GM21619 (cell line): ENCODE measurements around the gene TRIM56.
"Not testable (repeated sequence)": the region's sequence is repeated elsewhere in the genome, so short reads cannot be mapped to it uniquely, and the experiment has no call there.

Source experiments
- ATAC-seq: cut with Tn5 transposase; IDR thresholded peaks from one replicate; pipeline ENCODE4 v1.9.1; 2021; ENCODE audit not compliant: unreplicated experiment

TRIM56 gene, protein sequence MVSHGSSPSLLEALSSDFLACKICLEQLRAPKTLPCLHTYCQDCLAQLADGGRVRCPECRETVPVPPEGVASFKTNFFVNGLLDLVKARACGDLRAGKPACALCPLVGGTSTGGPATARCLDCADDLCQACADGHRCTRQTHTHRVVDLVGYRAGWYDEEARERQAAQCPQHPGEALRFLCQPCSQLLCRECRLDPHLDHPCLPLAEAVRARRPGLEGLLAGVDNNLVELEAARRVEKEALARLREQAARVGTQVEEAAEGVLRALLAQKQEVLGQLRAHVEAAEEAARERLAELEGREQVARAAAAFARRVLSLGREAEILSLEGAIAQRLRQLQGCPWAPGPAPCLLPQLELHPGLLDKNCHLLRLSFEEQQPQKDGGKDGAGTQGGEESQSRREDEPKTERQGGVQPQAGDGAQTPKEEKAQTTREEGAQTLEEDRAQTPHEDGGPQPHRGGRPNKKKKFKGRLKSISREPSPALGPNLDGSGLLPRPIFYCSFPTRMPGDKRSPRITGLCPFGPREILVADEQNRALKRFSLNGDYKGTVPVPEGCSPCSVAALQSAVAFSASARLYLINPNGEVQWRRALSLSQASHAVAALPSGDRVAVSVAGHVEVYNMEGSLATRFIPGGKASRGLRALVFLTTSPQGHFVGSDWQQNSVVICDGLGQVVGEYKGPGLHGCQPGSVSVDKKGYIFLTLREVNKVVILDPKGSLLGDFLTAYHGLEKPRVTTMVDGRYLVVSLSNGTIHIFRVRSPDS

DNA sequence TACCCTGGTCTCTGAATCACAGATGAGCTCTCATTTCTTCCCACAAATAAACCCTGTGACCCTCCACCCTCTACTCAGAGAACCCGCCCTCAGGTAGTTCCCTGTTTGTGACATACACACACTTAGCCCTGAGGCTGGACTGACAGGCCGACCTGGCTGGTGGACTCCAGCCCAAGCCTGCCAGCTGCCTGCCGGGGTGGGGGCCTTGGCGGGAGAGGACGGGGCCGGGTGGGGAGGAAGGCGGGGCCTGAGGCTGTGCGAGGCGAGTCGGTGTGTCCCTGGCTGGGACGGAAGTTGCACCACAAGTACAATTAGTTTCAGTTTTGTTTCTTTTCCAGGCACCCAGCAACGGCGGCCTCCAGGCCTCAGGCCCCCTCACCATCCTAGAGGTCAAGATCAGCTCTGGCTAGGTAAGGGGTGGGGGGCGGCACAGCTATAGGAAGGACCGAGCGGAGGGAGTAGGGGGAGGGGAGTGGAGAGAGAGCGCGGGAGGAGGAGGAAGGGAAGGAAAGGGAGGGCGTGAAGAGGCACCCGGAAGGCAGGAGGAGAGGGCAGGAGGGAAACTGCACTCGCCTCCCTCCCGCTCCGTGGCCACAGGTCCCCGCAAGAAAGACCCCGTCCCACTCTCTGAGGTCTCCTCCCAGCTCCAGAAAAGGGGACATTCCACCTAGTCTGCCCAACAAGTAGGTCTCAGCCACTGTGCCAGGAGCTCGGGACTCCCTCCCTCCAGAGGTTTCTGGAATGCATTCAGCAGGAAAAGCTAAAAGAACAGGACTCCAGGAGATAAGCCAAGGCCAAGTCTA is at the start of gene TRIM56:
TSS of gene TRIM56 (plus strand) at position 320 of the 803 bp plus-strand sequence. CDS start 1,832 bp downstream, outside the sequence.
- peak; percentile 83 for ATAC-seq

DNA sequence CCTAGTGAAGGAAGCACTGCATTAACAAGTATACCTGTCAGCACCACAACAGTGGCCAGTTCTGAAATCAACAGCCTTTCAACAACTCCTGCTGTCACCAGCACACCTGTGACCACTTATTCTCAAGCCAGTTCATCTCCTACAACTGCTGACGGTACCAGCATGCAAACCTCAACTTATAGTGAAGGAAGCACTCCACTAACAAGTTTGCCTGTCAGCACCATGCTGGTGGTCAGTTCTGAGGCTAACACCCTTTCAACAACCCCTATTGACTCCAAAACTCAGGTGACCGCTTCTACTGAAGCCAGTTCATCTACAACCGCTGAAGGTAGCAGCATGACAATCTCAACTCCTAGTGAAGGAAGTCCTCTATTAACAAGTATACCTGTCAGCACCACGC is 49.3 kb upstream of the TRIM56 start:
- ATAC-seq, result no peak

DNA sequence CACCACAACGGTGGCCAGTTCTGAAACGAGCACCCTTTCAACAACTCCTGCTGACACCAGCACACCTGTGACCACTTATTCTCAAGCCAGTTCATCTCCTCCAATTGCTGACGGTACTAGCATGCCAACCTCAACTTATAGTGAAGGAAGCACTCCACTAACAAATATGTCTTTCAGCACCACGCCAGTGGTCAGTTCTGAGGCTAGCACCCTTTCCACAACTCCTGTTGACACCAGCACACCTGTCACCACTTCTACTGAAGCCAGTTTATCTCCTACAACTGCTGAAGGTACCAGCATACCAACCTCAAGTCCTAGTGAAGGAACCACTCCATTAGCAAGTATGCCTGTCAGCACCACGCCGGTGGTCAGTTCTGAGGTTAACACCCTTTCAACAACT is 44.0 kb upstream of the TRIM56 start:
- ATAC-seq, result not testable (repeated sequence)

DNA sequence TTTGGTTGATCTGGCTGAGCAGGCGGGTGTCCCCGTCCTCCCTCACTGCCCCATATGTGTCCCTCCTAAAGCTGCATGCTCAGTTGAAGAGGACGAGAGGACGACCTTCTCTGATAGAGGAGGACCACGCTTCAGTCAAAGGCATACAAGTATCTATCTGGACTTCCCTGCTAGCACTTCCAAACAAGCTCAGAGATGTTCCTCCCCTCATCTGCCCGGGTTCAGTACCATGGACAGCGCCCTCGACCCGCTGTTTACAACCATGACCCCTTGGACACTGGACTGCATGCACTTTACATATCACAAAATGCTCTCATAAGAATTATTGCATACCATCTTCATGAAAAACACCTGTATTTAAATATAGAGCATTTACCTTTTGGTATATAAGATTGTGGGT is 26.9 kb upstream of the TRIM56 start:
- no peak for ATAC-seq

DNA sequence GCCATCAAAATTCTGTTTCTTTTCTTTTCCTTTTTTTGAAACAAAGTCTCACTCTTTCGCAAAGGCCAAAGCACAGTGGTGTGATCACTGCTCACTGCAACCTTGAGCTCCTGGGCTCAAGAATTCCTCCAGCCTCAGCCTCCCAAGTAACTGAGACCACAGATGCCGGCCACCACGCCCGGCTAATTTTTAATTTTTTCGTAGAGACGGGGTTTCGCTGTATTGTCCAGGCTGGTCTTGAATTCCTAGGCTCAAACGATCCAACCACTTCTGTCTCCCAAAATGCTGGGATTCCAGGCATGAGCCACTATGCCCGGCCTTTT is 25.7 kb upstream of the TRIM56 start:
- ATAC-seq, result no peak

DNA sequence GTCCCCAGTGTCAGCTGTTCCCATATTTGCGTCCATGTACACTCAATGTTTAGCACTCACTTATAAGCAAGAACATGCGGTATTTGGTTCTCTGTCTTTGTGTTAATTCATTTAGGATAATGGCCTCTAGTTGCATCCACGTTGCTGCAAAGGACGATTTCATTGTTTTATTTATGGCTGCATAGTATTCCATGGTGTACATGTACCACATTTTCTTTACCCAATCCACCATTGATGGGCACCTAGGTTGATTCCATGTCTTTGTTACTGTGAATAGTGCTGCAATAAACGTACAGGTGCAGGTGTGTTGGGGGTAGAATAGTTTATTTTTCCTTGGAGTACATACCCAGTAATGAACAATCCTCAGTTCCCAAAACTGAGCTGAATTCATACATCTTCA is 24.3 kb upstream of the TRIM56 start:
- no peak for ATAC-seq

DNA sequence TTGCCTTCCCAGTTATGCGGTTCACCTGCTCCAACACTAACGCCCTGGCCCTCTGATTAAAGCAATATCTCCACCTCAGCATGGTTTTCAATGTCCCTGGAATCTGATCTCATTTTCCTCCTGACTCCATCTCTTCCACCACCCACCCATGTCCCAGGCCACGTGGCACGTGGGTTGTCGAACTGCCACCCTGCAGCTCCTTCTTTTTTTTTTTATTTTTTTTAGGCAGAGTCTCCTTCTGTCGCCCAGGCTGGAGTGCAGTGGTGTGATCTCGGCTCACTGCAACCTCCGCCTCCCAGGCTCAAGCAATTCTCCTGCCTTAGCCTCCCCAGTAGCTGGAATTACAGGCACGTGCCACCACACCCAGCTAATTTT is 21.1 kb upstream of the TRIM56 start:
- not testable (repeated sequence) for ATAC-seq

DNA sequence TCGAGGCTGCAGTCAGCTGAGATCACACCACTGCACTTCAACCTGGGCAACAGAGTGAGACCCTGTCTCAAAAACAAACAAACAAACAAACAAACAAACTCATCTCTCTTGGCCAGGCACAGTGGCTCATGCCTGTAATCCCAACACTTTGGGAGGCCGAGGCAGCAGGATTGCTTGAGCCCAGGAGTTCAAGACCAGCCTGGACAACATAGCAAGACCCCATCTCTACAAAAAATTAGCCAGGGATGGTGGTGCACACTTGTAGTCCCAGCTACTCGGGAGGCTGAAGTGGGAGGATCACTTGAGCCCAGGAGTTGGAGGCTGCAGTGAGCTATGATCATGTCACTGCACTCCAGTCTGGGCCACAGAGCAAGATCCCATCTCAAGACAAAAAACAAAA is 20.1 kb upstream of the TRIM56 start:
- not testable (repeated sequence) for ATAC-seq

DNA sequence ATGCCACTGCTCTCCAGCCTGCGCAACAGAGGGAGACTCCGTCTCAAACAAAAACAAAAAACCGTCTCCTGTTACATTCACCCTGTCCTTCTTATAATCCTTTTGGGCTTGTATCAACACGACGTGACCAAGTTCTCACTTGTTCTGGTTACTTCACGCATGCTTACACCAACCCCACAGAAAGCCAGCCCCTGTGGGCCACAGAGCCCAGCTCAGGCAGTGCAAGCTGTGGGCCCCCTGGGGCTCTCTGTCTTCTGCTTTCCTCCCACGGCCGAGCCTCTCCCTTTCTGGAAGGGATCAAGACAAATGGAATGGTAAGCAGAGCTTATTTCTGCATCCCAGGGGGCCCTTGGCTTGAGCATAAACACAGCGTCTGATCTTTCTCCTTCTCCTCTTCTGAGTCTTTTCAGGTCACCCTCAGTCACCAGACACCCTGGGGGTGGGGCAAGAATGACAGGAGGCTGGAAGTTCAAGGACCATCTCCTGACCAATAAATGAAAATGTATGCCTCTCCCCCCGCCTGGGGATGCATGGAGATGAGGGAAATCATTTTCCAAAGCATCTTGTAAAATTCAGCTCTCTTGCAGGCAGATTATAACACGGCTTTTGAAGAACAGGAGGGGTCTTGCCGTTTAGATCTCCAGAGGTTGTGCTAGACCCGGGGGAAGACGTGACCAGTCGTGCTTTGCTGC is 19.0 kb upstream of the TRIM56 start:
- no peak for ATAC-seq

DNA sequence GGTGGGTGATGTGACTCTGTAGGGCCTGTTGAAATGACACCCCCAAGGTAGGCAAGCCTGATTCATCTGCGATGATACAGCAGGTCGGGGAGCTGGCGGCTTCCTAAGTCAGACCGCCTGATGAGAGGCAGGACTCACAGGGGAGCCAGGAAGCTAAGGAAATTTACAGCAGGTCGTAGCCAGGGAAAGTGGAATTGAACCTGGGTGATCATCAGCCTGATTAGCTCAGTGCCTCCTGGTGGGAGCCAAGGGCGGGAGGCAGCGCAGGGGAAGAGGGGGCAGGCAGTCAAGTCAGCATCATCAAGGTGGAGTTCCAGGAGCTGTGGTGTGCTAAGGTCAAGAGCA is 18.5 kb upstream of the TRIM56 start:
- no peak for ATAC-seq

DNA sequence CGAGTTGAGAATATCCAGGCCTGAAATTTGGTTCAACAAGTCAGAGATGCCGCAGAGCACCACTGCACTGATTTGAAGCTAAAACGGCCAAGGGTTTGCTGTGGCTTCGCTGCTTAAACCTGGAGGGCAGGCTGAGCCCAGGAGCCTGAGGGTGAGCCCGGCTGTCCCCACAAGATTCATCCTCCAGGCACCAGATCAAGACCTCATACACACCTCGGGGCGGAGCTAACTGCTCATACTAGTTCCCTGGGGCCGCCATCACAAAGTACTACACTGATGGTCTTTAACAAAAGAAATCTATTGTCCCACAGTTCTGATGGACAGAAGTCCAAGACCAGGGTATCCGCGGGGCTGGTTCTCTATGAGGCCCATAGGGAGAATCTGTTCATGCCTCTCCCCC is 16.9 kb upstream of the TRIM56 start:
- no peak for ATAC-seq

DNA sequence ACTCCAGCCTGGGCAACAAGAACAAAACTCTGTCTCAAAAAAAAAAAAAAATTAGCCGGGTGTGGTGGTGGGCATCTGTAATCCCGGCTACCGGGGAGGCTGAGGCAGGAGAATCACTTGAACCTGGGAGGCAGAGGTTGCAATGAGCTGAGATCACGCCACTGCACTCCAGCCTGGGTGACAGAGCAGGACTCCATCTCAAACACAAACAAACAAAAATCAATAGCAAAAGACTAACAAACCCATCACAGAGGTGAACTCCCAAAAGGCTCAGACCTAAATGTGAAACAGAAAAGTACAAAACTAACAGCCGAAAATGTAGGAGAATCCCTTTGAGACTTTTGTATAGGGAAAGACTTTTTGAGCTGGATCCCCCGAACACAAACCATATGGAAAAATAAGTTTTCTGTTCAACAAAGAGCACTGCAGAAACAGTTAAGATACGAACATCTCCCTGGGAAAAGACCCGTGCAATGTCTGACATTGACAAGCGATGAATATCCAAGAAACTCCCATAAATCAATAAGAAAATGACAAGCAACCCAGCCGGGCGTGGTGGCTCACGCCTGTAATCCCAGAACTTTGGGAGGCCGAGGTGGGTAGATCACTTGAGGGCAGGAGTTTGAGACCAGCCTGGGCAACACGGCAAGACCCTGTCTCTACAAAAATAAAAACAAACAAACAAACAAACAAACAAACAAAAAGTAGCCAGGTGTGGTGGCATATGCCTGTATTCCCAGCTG is 13.7 kb upstream of the TRIM56 start:
- ATAC-seq, result not testable (repeated sequence)

DNA sequence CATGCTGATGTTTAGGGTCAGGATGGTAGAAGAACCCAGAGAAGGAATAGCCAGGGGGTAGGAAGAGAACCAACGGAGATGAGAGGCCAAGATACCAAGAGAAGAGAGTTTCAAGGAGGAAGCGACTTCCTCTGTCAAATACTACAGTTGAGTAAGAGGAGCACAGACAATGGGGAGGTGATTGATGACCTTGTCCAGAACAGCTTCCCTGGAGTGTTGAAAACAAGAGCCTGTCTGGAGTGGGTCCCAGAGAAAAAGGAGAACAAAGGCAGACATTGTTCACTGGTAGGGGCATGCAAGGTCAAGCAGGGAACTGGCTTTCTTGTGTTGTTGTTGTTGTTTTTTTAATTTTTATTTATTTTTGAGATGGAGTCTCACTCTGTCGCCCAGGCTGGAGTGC is 9.6 kb upstream of the TRIM56 start:
- no peak for ATAC-seq

DNA sequence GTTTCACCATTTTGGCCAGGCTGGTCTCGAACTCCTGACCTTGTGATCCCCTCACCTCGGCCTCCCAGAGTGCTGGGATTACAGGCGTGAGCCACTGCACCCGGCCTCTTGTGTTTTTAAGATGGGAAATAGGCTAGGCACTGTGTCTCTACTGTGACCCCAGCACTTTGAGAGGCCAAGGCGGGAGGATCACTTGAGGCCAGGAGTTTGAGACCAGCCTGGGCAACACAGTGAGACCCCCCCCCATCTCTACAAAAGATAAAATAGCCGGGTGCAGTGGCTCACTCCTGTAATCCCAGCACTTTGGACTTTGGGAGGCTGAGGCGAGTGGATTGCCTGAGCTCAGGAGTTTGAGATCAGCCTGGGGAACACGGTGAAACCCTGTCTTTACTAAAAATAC is 9.1 kb upstream of the TRIM56 start:
- not testable (repeated sequence) for ATAC-seq

DNA sequence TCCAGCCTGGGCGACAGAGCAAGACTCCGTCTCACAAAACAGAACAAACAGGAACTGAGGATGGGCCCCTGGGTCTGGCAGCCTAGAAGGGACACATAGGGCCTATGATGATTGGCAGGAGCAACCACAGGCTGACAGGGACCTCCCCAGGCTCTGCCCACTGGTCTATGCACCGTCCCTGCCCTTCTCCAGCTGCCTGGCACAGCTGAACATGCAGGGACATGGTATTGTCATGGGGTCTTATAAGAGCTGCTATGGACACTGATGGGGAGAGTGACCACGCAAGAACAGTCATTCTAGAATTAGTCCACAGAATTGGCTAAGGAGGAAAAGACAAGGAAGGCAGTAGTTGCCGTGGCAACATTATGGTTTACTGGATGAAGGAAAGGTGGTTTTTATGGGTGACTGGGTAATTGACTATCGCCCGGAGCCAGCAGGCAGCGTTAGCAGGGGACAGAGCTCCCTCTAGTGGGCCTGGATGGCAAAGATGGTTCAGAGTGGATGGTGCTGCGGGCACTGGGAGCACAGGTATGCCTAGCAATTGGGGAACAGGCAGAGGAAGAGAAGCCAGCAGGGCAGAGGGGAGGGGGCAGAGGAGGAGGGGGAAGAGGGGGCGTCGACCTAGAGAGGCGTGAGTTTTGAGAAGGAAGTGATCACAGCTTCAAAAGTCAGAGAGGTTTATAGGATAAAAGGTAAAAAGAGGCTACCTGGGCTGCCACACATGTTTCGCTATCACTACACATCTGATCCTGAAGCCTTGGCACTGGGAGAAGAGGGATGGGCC is 7.8 kb upstream of the TRIM56 start:
- ATAC-seq, result peak; percentile 90

DNA sequence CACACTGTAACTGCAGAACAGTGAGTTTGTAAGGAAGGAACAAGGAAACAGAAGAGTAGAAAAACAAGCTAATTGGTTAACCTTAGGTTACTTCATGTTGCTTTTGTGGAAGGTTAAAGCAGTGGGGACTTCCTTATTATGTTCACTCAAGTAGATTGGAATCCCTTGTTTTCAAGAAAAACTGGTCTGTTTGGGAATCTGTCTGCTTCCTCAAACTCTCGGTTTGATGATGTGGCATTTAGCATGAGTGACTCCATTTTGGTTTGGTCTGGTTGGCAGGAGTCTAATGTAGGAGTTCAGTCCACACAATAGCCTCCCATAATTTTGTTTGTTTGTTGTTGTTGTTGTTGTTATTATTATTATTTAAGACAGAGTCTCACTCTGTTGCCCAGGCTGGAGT is 3.8 kb upstream of the TRIM56 start:
- no peak for ATAC-seq

DNA sequence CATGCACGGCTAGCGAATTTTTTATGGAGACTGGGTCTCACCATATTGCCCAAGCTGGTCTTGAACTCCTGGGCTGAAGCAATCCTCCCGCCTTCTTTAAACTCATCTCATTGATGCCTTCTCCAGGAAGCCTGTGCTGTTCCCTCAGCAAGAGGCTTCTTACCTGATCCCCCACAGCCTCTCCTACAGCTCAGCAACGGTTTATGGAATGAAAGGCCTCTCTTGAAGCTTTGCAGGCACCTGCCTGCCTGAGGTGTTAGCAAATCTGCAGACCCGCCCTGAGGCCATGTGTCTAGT is 468 bp upstream of the TRIM56 start:
- no peak for ATAC-seq

DNA sequence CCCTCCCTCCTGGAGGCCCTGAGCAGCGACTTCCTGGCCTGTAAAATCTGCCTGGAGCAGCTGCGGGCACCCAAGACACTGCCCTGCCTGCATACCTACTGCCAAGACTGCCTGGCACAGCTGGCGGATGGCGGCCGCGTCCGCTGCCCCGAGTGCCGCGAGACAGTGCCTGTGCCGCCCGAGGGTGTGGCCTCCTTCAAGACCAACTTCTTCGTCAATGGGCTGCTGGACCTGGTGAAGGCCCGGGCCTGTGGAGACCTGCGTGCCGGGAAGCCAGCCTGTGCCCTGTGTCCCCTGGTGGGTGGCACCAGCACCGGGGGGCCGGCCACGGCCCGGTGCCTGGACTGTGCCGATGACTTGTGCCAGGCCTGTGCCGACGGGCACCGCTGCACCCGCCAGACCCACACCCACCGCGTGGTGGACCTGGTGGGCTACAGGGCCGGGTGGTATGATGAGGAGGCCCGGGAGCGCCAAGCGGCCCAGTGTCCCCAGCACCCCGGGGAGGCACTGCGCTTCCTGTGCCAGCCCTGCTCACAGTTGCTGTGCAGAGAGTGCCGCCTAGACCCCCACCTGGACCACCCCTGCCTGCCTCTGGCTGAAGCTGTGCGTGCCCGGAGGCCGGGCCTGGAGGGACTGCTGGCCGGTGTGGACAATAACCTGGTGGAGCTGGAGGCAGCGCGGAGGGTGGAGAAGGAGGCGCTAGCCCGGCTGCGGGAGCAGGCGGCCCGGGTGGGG is 2.2 kb downstream of the TRIM56 start:
- ATAC-seq, result no peak

DNA sequence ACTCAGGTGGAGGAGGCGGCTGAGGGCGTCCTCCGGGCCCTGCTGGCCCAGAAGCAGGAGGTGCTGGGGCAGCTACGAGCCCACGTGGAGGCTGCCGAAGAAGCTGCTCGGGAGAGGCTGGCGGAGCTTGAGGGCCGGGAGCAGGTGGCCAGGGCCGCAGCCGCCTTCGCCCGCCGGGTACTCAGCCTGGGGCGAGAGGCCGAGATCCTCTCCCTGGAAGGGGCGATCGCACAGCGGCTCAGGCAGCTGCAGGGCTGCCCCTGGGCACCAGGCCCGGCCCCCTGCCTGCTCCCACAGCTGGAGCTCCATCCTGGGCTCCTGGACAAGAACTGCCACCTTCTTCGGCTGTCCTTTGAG is 2.8 kb downstream of the TRIM56 start:
- ATAC-seq, result no peak
